BE2C (cell line): Measurements from ENCODE around the gene FAM13A.

Experiments
- DNase-seq: peaks from one replicate; pipeline ENCODE4 v3.0.0-alpha.2; 2020
- H3K27me3 ChIP-seq: fragments of 250-450 bp; sonication (Bioruptor Pico); 2 replicates; pipeline ENCODE4 v1.5.1; 2020; ENCODE audit warnings: mild to moderate bottlenecking
- H3K36me3 ChIP-seq: fragments of 250-450 bp; sonication (Bioruptor Pico); 2 replicates; pipeline ENCODE4 v1.5.1; 2020; ENCODE audit warnings: mild to moderate bottlenecking
- H3K4me1 ChIP-seq: fragments of 250-450 bp; sonication (Bioruptor Pico); 2 replicates; pipeline ENCODE4 v1.5.1; 2020
- H3K4me3 ChIP-seq: 2 replicates; pipeline ENCODE4 v1.5.1; 2011; ENCODE audit warnings: low read depth, low read length
- H3K9me3 ChIP-seq: fragments of 250-450 bp; sonication (Bioruptor Pico); 2 replicates; pipeline ENCODE4 v1.5.1; 2020
- TF ChIP-seq, protein P1 (sequence below): IDR thresholded peaks from 2 replicates; pipeline ENCODE4 v1.5.1; 2012; ENCODE audit warnings: mild to moderate bottlenecking, low read depth, low read length

Gene FAM13A

DNA sequence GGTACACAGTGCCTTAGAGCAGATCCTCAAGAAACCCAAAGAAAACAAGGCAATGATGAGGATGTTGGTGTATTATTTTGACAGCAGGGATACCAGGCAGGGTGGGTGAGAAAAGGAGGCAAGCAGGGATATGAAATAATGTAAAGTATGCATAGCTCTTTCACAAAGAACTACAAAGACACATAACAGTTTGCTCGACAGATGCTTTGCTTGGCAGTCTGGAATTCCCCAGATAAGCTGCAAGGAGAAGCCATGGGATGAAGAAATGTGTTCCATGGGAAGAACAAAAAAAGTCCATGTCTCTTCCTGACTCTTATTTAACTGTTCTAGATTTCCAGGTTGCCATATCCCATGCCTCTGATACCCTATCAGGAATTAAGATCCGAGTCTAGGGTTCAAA, 75.4 kb downstream of the FAM13A start:
- H3K27me3 ChIP-seq = no peaks in the 10 kb centered on the region
- H3K36me3 ChIP-seq = no peaks in the 10 kb centered on the region
- H3K4me3 ChIP-seq = no peak overlapping the region
- TF ChIP-seq, protein P1, sequence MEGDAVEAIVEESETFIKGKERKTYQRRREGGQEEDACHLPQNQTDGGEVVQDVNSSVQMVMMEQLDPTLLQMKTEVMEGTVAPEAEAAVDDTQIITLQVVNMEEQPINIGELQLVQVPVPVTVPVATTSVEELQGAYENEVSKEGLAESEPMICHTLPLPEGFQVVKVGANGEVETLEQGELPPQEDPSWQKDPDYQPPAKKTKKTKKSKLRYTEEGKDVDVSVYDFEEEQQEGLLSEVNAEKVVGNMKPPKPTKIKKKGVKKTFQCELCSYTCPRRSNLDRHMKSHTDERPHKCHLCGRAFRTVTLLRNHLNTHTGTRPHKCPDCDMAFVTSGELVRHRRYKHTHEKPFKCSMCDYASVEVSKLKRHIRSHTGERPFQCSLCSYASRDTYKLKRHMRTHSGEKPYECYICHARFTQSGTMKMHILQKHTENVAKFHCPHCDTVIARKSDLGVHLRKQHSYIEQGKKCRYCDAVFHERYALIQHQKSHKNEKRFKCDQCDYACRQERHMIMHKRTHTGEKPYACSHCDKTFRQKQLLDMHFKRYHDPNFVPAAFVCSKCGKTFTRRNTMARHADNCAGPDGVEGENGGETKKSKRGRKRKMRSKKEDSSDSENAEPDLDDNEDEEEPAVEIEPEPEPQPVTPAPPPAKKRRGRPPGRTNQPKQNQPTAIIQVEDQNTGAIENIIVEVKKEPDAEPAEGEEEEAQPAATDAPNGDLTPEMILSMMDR = no peak
- peaks cover 12% of the 10 kb centered on the region; the same call in 1 of the 2 replicates for H3K4me1 ChIP-seq
- DNase-seq = no peak
- no peaks in the 10 kb centered on the region for H3K9me3 ChIP-seq

DNA sequence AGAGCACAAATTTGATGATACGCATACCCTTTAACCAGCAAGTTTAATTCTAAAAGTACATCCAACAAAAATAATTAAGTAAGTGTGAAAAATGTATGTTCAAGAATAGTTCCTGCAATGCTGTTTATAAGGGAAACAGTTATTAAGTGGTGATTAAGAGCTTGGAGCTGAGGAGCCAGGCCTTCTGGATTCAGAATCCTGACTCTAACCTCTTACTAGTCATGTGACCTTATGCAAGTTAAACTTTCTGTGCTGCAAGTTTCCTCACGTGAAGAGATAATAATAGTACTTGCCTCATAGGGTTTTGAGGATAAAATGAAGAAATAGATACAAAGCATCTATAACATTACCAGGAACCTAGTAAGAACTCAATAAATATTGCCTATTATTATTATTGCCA, 77.7 kb downstream of the FAM13A start:
- DNase-seq = no peak
- Histone ChIP-seq H3K9me3 (no peaks in the 10 kb centered on the region), H3K36me3 (no peaks in the 10 kb centered on the region), H3K4me1 (peaks cover 12% of the 10 kb centered on the region; the same call in 1 of the 2 replicates), H3K27me3 (no peaks in the 10 kb centered on the region), H3K4me3 (no peak overlapping the region)
- TF ChIP-seq, protein P1 = no peak

DNA sequence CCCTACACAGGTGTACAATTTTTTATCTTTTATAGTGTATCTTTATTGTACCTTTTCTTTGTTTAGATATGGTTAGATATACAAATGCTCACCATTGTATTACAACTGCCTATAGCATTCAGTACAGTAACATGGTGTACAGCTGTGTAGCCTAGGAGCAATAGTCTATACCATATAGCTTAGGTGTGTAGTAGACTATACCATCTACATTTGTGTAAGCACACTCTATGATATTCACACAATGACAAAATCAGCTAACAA, 80.3 kb downstream of the FAM13A start:
- H3K27me3 ChIP-seq = no peaks in the 10 kb centered on the region
- no peaks in the 10 kb centered on the region for H3K36me3 ChIP-seq
- no peak for DNase-seq
- TF ChIP-seq, protein P1 = no peak
- H3K4me3 ChIP-seq = no peak overlapping the region
- H3K9me3 ChIP-seq = no peaks in the 10 kb centered on the region
- peaks cover 5% of the 10 kb centered on the region; the same call in 1 of the 2 replicates for H3K4me1 ChIP-seq

DNA sequence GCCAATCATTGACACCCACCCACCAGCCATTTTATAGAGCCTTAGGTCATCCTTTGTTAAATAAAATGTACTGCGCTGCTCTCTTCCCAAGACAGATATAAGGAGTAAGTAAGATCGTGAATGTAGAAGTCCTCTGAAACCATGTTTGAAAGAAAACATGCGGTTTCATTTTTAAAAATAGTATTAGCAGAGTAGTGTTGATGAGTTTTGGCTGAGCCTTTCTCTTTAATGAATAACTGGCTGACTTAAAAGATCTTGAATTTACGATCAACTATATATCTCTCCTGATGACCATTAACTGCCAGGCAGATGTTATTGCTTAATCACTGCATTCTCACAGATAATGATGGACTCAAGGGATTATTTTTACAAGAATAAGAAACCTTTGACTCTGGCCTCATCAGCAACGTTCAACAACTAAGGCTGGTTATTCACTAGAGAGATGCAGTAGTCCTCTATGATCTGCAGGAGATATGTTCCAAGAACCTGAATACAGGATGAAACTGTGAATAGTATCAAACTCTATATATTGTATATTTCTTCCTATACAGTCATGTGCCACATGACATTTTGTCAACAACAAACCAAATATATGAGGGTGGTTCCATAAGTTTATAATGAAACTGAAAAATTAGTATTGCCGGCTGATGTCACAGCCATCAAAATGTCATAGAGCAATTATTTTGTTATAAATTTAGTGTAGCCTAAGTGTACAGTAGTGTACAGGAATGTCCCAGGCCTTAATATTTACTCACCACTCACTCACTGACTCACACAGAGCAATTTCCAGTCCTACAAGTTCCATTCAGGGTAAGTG, 80.8 kb downstream of the FAM13A start:
- DNase-seq = no peak
- Histone ChIP-seq H3K9me3 (no peaks in the 10 kb centered on the region), H3K4me1 (no peaks in the 10 kb centered on the region; the same call in 1 of the 2 replicates), H3K36me3 (no peaks in the 10 kb centered on the region), H3K4me3 (no peak overlapping the region), H3K27me3 (no peaks in the 10 kb centered on the region)
- TF ChIP-seq, protein P1 = no peak

- H3K27me3 ChIP-seq = no peaks in the 10 kb centered on the region
- no peak for DNase-seq
- no peak overlapping the region for H3K4me3 ChIP-seq
- H3K36me3 ChIP-seq = no peaks in the 10 kb centered on the region
- H3K9me3 ChIP-seq = no peaks in the 10 kb centered on the region
- TF ChIP-seq, protein P1 = no peak
- H3K4me1 ChIP-seq = no peaks in the 10 kb centered on the region; the same call in 1 of the 2 replicates
These were observed 85.4 kb downstream of the FAM13A start for GRCh38 chr4:88971536-88971935.

DNA sequence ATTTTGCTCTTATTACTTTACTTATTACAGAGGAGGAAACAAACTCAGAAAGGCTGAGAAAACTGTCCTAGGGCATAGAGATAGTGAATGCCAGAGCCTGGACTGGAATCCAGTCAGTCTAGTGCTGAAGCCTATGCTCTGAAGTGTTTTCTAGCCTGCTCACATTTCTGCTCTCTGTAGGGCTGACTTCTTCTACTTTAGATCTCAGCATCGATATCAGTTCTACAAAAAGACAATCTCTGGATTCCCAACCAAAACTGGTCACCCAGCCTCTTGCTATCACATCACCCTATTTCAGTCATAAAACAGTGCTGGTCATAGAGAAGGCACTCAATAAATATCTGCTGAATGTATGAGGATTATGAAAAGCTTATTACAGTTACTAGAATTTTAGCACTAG, 87.2 kb downstream of the FAM13A start:
- no peak for DNase-seq
- H3K4me1 ChIP-seq = no peaks in the 10 kb centered on the region; the same call in 1 of the 2 replicates
- H3K4me3 ChIP-seq = no peak overlapping the region
- H3K9me3 ChIP-seq = no peaks in the 10 kb centered on the region
- TF ChIP-seq, protein P1 = no peak
- H3K27me3 ChIP-seq = no peaks in the 10 kb centered on the region
- H3K36me3 ChIP-seq = no peaks in the 10 kb centered on the region
